PFSK-1 (cell line): Measurements from ENCODE around the gene SNRPF. TPM values are rescaled to one million over a fixed set of nuclear protein-coding genes. Genes with fewer than 3 reads are reported as not detected.

Experiments
- FOXP2 ChIP-seq: optimal IDR thresholded peaks from 2 replicates; pipeline ENCODE3; 2011; ENCODE audit warnings: borderline replicate concordance, control low read depth, inconsistent platforms; ENCODE audit not compliant: insufficient read depth; ENCODE audit errors: extremely low read length, extremely low read depth
- POLR2AphosphoS5 ChIP-seq: IDR thresholded peaks from 2 replicates; pipeline ENCODE4 v1.6.1; 2012; ENCODE audit warnings: low read depth, mild to moderate bottlenecking, control low read depth, low read length, moderate library complexity
- SIN3A ChIP-seq: IDR thresholded peaks from 2 replicates; pipeline ENCODE4 v1.6.1; 2012; ENCODE audit warnings: mild to moderate bottlenecking, low read length, moderate library complexity, borderline replicate concordance; ENCODE audit not compliant: insufficient read depth
- TAF1 ChIP-seq: IDR thresholded peaks from 2 replicates; pipeline ENCODE4 v1.6.1; 2012; ENCODE audit warnings: low read length, control low read depth, borderline replicate concordance; ENCODE audit not compliant: insufficient read depth
- polyA plus RNA-seq: library from polyadenylated mRNA; unstranded; fragments of >200 nt; gene quantifications from one replicate; pipeline ENCODE4 v1.2.1, GENCODE V29; 2012; ENCODE audit warnings: low read depth, missing spikeins; ENCODE audit not compliant: insufficient read length
- TF ChIP-seq, protein P1 (sequence below), 2 experiments: IDR thresholded peaks; 2 replicates each; pipeline versions ENCODE4 v1.6.1 to v1.8.0; 2011 to 2012; ENCODE audit warnings: low read depth in 2 of 2, low read length in 2 of 2, control low read depth in 1 of 2, inconsistent platforms in 1 of 2, mild to moderate bottlenecking in 1 of 2, moderate library complexity in 1 of 2; ENCODE audit not compliant: insufficient read depth in 1 of 2

Gene SNRPF
- polyA plus RNA-seq: 123 TPM

DNA sequence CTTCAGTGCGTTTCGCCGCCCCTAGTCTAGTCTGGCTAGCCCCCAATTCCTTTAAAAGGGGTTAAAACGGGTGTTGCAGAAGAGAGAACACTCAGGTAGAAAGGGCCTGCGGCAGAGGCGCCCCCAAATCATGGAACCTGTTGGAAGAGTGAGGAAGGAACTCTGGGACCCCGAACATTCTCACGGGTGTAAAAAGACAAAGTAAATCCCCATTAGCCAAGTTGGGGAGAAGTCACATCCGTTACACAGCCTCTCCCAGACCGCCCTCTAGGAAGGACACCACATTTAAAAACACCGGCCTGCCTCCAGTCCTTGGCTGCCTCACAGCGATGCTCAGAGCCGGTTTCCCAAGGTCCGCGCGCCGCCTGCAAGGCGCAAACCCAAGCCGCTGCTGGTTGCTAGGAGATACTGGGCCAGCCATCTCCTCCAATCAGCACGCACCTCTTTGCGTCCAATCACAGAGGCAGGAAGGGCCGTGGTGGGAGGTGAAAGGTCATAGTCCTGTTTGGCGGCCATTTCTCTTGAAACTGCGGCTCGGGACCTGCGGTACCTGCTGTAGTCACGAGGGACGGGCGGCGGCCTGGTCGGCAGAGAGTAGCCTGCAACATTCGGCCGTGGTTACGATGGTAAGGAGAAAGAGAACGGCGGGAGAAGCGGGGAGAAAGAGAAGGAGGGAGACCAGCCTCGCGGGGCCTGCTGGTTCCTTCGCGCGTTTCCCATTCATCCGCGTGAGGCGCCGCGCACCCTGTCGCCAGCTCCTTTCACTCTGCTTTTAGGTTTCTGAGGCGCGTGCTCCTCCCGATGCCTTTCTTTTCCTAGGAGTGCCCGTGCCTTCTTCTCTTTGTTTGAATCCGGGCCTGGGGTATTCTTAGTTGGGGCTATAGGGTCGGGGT lies at the start of gene SNRPF:
TSS of gene SNRPF (plus strand) at position 502 of the 893 bp plus-strand sequence. CDS start at position 624, 122 bp downstream.
- peak; percentile 76; the same call in 1 of the 2 replicates for TF ChIP-seq TAF1
- TF ChIP-seq, protein P1, sequence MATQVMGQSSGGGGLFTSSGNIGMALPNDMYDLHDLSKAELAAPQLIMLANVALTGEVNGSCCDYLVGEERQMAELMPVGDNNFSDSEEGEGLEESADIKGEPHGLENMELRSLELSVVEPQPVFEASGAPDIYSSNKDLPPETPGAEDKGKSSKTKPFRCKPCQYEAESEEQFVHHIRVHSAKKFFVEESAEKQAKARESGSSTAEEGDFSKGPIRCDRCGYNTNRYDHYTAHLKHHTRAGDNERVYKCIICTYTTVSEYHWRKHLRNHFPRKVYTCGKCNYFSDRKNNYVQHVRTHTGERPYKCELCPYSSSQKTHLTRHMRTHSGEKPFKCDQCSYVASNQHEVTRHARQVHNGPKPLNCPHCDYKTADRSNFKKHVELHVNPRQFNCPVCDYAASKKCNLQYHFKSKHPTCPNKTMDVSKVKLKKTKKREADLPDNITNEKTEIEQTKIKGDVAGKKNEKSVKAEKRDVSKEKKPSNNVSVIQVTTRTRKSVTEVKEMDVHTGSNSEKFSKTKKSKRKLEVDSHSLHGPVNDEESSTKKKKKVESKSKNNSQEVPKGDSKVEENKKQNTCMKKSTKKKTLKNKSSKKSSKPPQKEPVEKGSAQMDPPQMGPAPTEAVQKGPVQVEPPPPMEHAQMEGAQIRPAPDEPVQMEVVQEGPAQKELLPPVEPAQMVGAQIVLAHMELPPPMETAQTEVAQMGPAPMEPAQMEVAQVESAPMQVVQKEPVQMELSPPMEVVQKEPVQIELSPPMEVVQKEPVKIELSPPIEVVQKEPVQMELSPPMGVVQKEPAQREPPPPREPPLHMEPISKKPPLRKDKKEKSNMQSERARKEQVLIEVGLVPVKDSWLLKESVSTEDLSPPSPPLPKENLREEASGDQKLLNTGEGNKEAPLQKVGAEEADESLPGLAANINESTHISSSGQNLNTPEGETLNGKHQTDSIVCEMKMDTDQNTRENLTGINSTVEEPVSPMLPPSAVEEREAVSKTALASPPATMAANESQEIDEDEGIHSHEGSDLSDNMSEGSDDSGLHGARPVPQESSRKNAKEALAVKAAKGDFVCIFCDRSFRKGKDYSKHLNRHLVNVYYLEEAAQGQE (IDR thresholded peaks at IDR 0.05; ENCODE audit: insufficient read depth in 1 of 2, low read depth in 2 of 2, low read length in 2 of 2): no peak
- peak; percentile 85 for TF ChIP-seq POLR2AphosphoS5
- TF ChIP-seq SIN3A: peak; percentile 89; the same call in 1 of the 2 replicates

DNA sequence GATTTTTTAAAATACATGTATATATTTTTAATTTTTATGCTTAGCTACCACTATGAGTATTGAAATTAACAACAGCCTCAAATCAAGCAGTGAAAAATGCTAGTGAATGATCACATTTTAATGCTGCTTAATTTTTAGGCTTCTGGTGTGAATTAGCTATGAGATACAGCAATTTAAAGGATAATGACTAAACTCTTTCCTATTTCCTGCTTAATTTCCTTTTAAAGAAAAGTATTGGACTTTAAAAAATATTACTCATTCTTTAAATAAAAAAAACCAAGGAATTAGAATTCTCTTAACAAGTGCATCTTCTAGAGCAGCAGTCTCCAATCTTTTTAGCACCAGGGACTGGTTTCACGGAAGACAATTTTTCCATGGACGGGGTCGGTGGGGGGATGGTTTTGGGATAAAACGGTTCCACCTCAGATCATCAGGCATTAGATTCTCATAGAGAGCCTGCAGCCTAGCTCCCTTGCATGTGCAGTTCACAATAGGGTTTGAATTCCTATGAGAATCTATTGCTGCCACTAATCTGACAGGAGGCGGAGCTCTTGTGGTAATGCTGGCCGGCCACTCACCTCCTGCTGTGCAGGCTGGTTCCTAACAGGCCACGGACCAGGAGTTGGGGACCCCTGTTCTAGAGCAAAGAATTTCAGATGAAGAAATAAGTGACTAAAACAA lies 49.6 kb upstream of the SNRPF start:
- TF ChIP-seq, protein P1 (IDR thresholded peaks at IDR 0.05; ENCODE audit: insufficient read depth in 1 of 2, low read depth in 2 of 2, low read length in 2 of 2): no peak
- TF ChIP-seq FOXP2: no peak
- no peak for TF ChIP-seq SIN3A

DNA sequence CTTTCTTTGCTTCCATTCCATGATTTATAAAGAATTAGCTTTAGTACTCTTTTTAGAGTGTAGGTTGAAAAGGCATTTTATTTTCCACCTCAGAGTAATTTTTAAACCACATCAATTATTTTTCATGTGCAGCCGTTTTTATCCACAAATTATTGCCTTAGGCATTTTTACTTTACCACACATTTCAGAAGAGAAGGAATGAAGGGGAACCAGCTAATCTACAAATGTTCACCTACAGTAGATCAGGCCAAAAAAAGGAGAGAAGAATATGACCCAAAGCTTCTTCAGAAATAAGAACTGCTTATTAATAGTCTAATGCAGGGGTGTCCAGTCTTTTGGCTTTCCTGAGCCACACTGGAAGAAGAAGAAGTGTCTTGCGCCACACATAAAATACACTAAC lies 48.3 kb upstream of the SNRPF start:
- no peak for TF ChIP-seq TAF1
- TF ChIP-seq SIN3A: no peak
- TF ChIP-seq FOXP2: no peak
- TF ChIP-seq POLR2AphosphoS5: no peak
- TF ChIP-seq, protein P1 (IDR thresholded peaks at IDR 0.05; ENCODE audit: insufficient read depth in 1 of 2, low read depth in 2 of 2, low read length in 2 of 2): no peak

DNA sequence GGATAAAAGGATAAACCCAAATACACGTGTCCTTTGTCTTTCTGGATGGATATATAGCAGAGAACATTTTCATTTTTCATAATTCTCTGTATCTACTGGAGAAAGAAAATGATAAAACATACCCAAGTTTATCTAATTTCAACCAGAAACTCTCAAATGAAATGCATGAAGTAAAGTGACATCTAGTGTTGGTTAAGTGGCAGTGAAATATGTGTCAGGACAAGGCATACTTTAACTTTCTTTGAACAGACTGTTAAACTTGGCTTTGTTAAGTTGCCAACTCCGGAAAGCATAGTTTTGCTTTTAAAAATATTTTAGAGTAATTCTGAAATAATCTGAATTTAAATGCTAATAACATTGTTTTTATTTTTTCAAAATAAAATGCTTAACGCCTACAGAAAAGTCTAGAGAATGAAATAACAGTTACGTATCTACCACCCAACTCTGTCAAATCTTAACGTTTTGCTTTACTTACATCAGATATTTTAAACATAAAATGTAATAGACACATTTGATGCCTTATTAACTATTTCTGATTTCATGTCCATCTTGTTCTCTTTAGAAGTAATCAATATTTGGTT lies 43.0 kb upstream of the SNRPF start:
- no peak for TF ChIP-seq FOXP2
- TF ChIP-seq, protein P1 (IDR thresholded peaks at IDR 0.05; ENCODE audit: insufficient read depth in 1 of 2, low read depth in 2 of 2, low read length in 2 of 2): no peak
- TF ChIP-seq TAF1: no peak
- no peak for TF ChIP-seq SIN3A
- no peak for TF ChIP-seq POLR2AphosphoS5
